ENCODE measurements around the gene PPP2R2B. TPM values are rescaled to one million over a fixed set of nuclear protein-coding genes. Genes with fewer than 3 reads are reported as not detected.
A peak's percentile ranks its signal among the peaks of the same experiment; 100 is the strongest.

Gene PPP2R2B
- total and polyA plus RNA-seq, 2 experiments from 2014 or later: 14.4 to 21.1 TPM

GRCh38 chr5:146672866-146673265 is 205.7 kb downstream of the PPP2R2B start:
- no peak for TF ChIP-seq CTCF (IDR thresholded peaks at IDR 0.05; ENCODE audit: low read depth, low read length)
- H3K4me3 ChIP-seq: no peak overlapping the region
- no peak for DNase-seq (ENCODE audit: low read depth in 1 of 2, low spot score in 1 of 2)
- peaks cover 10% of the 10 kb centered on the region for H3K4me1 ChIP-seq (ENCODE audit: low read depth)
- no peaks in the 10 kb centered on the region for H3K27me3 ChIP-seq
- no peaks in the 10 kb centered on the region for H3K36me3 ChIP-seq
- H3K27ac ChIP-seq: no peak overlapping the region
- H3K9me3 ChIP-seq (ENCODE audit: low read depth): no peaks in the 10 kb centered on the region

- Histone ChIP-seq H3K27me3 (no peaks in the 10 kb centered on the region), H3K27ac (no peak overlapping the region), H3K36me3 (no peaks in the 10 kb centered on the region), H3K4me3 (no peak overlapping the region), H3K4me1 (ENCODE audit: low read depth) (peaks cover 10% of the 10 kb centered on the region), H3K9me3 (ENCODE audit: low read depth) (no peaks in the 10 kb centered on the region)
- no peak for TF ChIP-seq CTCF (IDR thresholded peaks at IDR 0.05; ENCODE audit: low read depth, low read length)
- DNase-seq (ENCODE audit: low read depth in 1 of 2, low spot score in 1 of 2): no peak
Measured at GRCh38 chr5:146671561-146672295, 206.8 kb downstream of the PPP2R2B start.

GRCh38 chr5:146669656-146670055 is 208.9 kb downstream of the PPP2R2B start:
- Histone ChIP-seq H3K4me3 (no peak overlapping the region), H3K4me1 (ENCODE audit: low read depth) (peaks cover 6% of the 10 kb centered on the region), H3K27me3 (no peaks in the 10 kb centered on the region), H3K27ac (no peak overlapping the region), H3K36me3 (no peaks in the 10 kb centered on the region), H3K9me3 (ENCODE audit: low read depth) (no peaks in the 10 kb centered on the region)
- no peak for DNase-seq (ENCODE audit: low read depth in 1 of 2, low spot score in 1 of 2)
- TF ChIP-seq CTCF (IDR thresholded peaks at IDR 0.05; ENCODE audit: low read depth, low read length): no peak

GRCh38 chr5:146667633-146668272 is 210.8 kb downstream of the PPP2R2B start:
- Histone ChIP-seq H3K4me3 (no peak overlapping the region), H3K4me1 (ENCODE audit: low read depth) (no peaks in the 10 kb centered on the region), H3K36me3 (no peaks in the 10 kb centered on the region), H3K9me3 (ENCODE audit: low read depth) (no peaks in the 10 kb centered on the region), H3K27ac (no peak overlapping the region), H3K27me3 (no peaks in the 10 kb centered on the region)
- TF ChIP-seq CTCF (IDR thresholded peaks at IDR 0.05; ENCODE audit: low read depth, low read length): no peak
- peak in 1 of 2 donors; percentile 37 for DNase-seq (ENCODE audit: low read depth in 1 of 2, low spot score in 1 of 2)

GRCh38 chr5:146662229-146662628 is 216.3 kb downstream of the PPP2R2B start:
- Histone ChIP-seq H3K27me3 (no peaks in the 10 kb centered on the region), H3K4me3 (no peak overlapping the region), H3K9me3 (ENCODE audit: low read depth) (no peaks in the 10 kb centered on the region), H3K27ac (no peak overlapping the region), H3K4me1 (ENCODE audit: low read depth) (no peaks in the 10 kb centered on the region), H3K36me3 (no peaks in the 10 kb centered on the region)
- peak; percentile 52 for TF ChIP-seq CTCF (IDR thresholded peaks at IDR 0.05; ENCODE audit: low read depth, low read length)
- DNase-seq (ENCODE audit: low read depth in 1 of 2, low spot score in 1 of 2): peak in 1 of 2 donors; percentile 24

Measured in cardiac muscle cell (in vitro differentiated cells and primary cell).